ENCODE results near the gene AXIN1. TPM values are rescaled to one million over a fixed set of nuclear protein-coding genes. Genes with fewer than 3 reads are reported as not detected.

Gene AXIN1
- polyA plus RNA-seq, 2 of the 4 experiments (the other 2 are of a cell fraction) = 8.7 to 19.3 TPM

GRCh38 chr16:320206-320605 lies 32.3 kb downstream of the AXIN1 start:
- FAIRE-seq (no peak), DNase-seq (ENCODE audit: low read depth in 1 of 2, low spot score in 1 of 2) (no peak), ATAC-seq (no peak)
- H3K4me2 ChIP-seq = no peak overlapping the region
- no peak overlapping the region for H3K4me3 ChIP-seq
- ChIA-PET POLR2A (no interaction called here), CTCF (interaction anchor here (0.7 kb wide), 1 partner anchor 20 kb away, joined by 3 read pairs; no protein-coding TSS in a partner anchor)
- 89% methylated on average over 5 of the region's 5 CpGs for WGBS (ENCODE audit: missing lambda C conversion rate)
- no peak overlapping the region for H3K27ac ChIP-seq
- H3K4me1 ChIP-seq = no peaks in the 10 kb centered on the region; the same call in 2 of the 3 replicates
- TF ChIP-seq CBX2 (IDR thresholded peaks at IDR 0.05; ENCODE audit: borderline replicate concordance, low read depth) = no peak
- TF ChIP-seq HOXA7 (CRISPR knock-in tag; IDR thresholded peaks at IDR 0.05) = no peak
- no peak for TF ChIP-seq ZNF302 (CRISPR knock-in tag; IDR thresholded peaks at IDR 0.05)
- TF ChIP-seq RARB (CRISPR knock-in tag; IDR thresholded peaks at IDR 0.05) = no peak
- no peaks in the 10 kb centered on the region for H3K9me3 ChIP-seq

DNA sequence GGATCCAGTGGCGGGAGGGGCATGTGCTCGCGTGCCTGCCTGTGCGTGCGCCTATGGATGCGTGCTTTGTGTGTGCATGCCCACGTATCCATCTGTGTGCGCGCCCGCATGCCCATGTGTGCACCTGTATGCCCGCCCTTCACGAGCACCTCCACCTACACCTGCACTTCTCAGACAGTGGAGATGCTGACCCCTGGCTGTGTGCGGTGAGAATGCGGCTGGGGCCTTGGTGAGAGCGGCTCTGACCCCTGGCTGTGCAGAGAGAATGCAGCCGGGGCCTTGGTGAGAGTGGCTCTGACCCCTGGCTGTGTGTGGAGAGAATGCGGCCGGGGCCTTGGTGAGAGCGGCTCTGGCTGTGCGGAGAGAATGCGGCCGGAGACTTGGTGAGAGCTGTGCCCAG lies 33.9 kb downstream of the AXIN1 start:
- no peak for FAIRE-seq
- 92% methylated on average over 22 of the region's 22 CpGs for WGBS (ENCODE audit: missing lambda C conversion rate)
- H3K27ac ChIP-seq = no peak overlapping the region
- ATAC-seq = peak; percentile 58 to 78; a peak in 5 of 6 replicates
- no peak overlapping the region for H3K4me3 ChIP-seq
- peak; percentile 33 to 50 for DNase-seq (ENCODE audit: low read depth in 1 of 2, low spot score in 1 of 2)
- TF ChIP-seq RAD21 (conservative IDR thresholded peaks at IDR 0.05 in 1 of 2, IDR thresholded peaks at IDR 0.05 in 1 of 2) = peak in 1 of 2 experiments; percentile 30; a peak in 2 of 5 replicates
- TF ChIP-seq, protein P1, sequence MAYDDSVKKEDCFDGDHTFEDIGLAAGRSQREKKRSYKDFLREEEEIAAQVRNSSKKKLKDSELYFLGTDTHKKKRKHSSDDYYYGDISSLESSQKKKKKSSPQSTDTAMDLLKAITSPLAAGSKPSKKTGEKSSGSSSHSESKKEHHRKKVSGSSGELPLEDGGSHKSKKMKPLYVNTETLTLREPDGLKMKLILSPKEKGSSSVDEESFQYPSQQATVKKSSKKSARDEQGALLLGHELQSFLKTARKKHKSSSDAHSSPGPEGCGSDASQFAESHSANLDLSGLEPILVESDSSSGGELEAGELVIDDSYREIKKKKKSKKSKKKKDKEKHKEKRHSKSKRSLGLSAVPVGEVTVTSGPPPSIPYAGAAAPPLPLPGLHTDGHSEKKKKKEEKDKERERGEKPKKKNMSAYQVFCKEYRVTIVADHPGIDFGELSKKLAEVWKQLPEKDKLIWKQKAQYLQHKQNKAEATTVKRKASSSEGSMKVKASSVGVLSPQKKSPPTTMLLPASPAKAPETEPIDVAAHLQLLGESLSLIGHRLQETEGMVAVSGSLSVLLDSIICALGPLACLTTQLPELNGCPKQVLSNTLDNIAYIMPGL (CRISPR knock-in tag; IDR thresholded peaks at IDR 0.05; ENCODE audit: borderline replicate concordance) = no peak
- no peak for TF ChIP-seq E2F6 (IDR thresholded peaks at IDR 0.05; ENCODE audit: borderline replicate concordance, low read depth)
- ChIA-PET CTCF (interaction anchor here (0.6 to 1.3 kb wide), 3 partner anchors 20 to 96 kb away, joined by 3 read pairs; no protein-coding TSS in a partner anchor), POLR2A (no interaction called here)
- H3K4me1 ChIP-seq = no peaks in the 10 kb centered on the region; the same call in 2 of the 3 replicates
- H3K4me2 ChIP-seq = no peak overlapping the region
- H3K9me3 ChIP-seq = no peaks in the 10 kb centered on the region

DNA sequence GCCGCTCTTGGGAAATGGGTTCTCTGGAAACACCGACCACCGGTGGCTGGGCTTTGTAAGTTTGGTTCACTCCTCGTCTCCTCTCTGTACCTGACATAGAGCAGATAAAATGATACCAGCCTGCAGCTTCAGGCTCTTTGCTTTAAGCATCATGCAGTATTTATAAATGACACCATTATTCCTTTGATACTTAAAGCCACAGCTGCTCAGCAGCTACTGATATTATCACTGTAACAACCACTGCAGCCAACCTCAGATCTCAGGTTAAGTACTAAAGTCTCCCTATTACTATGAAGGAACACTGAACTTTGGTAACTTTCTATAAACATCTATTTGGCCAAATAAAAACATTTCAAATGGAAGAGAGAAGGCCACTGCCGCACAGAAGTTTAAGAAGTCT lies 34.9 kb downstream of the AXIN1 start:
- WGBS (ENCODE audit: missing lambda C conversion rate) = 98% methylated on average over 5 of the region's 5 CpGs
- no peaks in the 10 kb centered on the region for H3K4me1 ChIP-seq
- no peak for FAIRE-seq
- ChIA-PET POLR2A (no interaction called here), CTCF (interaction anchor here (1.1 kb wide), 1 partner anchor 46 kb away, joined by 3 read pairs; no protein-coding TSS in a partner anchor)
- TF ChIP-seq NPAS2 (CRISPR knock-in tag; IDR thresholded peaks at IDR 0.05; ENCODE audit: borderline replicate concordance) (no peak), FOXS1 (CRISPR knock-in tag; IDR thresholded peaks at IDR 0.05) (no peak), BCL3 (IDR thresholded peaks at IDR 0.05) (no peak), MAFK (IDR thresholded peaks at IDR 0.05; ENCODE audit: partially characterized antibody) (no peak), USF2 (IDR thresholded peaks at IDR 0.05) (no peak), ZFP36 (IDR thresholded peaks at IDR 0.05; ENCODE audit: borderline replicate concordance, partially characterized antibody) (no peak), EP300 (IDR thresholded peaks at IDR 0.05) (no peak)
- TF ChIP-seq, protein P1 (CRISPR knock-in tag; IDR thresholded peaks at IDR 0.05; ENCODE audit: borderline replicate concordance) = no peak
- H3K27ac ChIP-seq = no peak overlapping the region
- H3K4me2 ChIP-seq = no peak overlapping the region
- no peak overlapping the region for H3K4me3 ChIP-seq
- no peaks in the 10 kb centered on the region for H3K9me3 ChIP-seq
- ATAC-seq = no peak
- no peak for DNase-seq (ENCODE audit: low read depth in 1 of 2, low spot score in 1 of 2)
